ENCODE measurements around the gene UNC13A.

GRCh38 chr19:17605117-17605516 lies 83.0 kb downstream of the UNC13A start:
- TF ChIP-seq CTCF (IDR thresholded peaks at IDR 0.05; ENCODE audit: poor library complexity, severe bottlenecking) (no peak), RAD21 (conservative IDR thresholded peaks at IDR 0.05) (no peak), EZH2 (IDR thresholded peaks at IDR 0.05; ENCODE audit: borderline replicate concordance, insufficient read depth, low read length, poor library complexity, severe bottlenecking) (no peak), MXI1 (conservative IDR thresholded peaks at IDR 0.05; ENCODE audit: poor library complexity, severe bottlenecking) (no peak), EP300 (conservative IDR thresholded peaks at IDR 0.05; ENCODE audit: poor library complexity, severe bottlenecking) (no peak), REST (IDR thresholded peaks at IDR 0.05; ENCODE audit: borderline replicate concordance) (no peak)

Measured in neural cell (in vitro differentiated cells).